Psoas muscle (tissue), 8 donors: ENCODE results near the gene NPLOC4. TPM values are rescaled to one million over a fixed set of nuclear protein-coding genes. Genes with fewer than 3 reads are reported as not detected.
"Not testable (repeated sequence)": the region's sequence is repeated elsewhere in the genome, so short reads cannot be mapped to it uniquely, and the experiment has no call there.

Source experiments
- ATAC-seq, 4 donors: fragments of 200-7000 bp; cut with Tn5 transposase; one replicate each; pipeline ENCODE4 v1.9.1; 2020; ENCODE audit warnings: moderate library complexity in 3 of 4, mild to moderate bottlenecking in 2 of 4
- DNase-seq, 2 donors: peaks; one replicate each; pipeline ENCODE4 v3.0.0-alpha.2; 2020
- H3K27ac ChIP-seq: fragments of 200-600 bp; one replicate; pipeline ENCODE4 v1.8.0; 2022
- H3K27me3 ChIP-seq, 3 donors: fragments of 200-600 bp in 1 of 3; one replicate each; pipeline versions ENCODE4 v1.6.1 to v1.8.0; 2013 to 2022; ENCODE audit warnings: low read length in 2 of 3, mild to moderate bottlenecking in 2 of 3, moderate library complexity in 1 of 3; ENCODE audit not compliant: insufficient read depth in 3 of 3
- H3K36me3 ChIP-seq, 2 donors: fragments of 200-600 bp in 1 of 2; one replicate each; pipeline versions ENCODE4 v1.6.1 to v1.8.0; 2013 to 2022; ENCODE audit warnings: low read depth in 1 of 2, mild to moderate bottlenecking in 1 of 2, moderate library complexity in 1 of 2; ENCODE audit not compliant: insufficient read depth in 1 of 2
- H3K4me1 ChIP-seq: fragments of 200-600 bp; one replicate; pipeline ENCODE4 v1.8.0; 2022
- H3K4me3 ChIP-seq: fragments of 200-600 bp; one replicate; pipeline ENCODE4 v1.8.0; 2022; ENCODE audit warnings: mild to moderate bottlenecking
- H3K9me3 ChIP-seq: fragments of 200-600 bp; one replicate; pipeline ENCODE4 v1.8.0; 2022
- WGBS, 3 donors: extraction: QIAGEN DNeasy Blood & Tissue Kit; methylation state at CpG; one replicate each; pipeline versions ENCODE4 v1.1.6 to v1.1.7; 2013; 5-methylcytosine and 5-hydroxymethylcytosine counted together
- intact Hi-C, 2 donors: fragments of 100-400 bp; cut with DNase I; formaldehyde crosslinking; loops; one replicate each; pipeline versions ENCODE4 v1.11.0 to v1.14.2; 2022
- polyA plus RNA-seq, 3 donors: library from polyadenylated mRNA; stranded (reverse); fragments of 200-250 nt; gene quantifications; one replicate each; pipeline ENCODE4 v1.2.3, GENCODE V29; 2013
- total RNA-seq, 4 donors: library from RNA; stranded (reverse); fragmentation: NEBNext Ultra II Directional in 2 of 4; extraction: Animal tissue kit (Norgen Biotek cat#: 25700) in 2 of 4; gene quantifications; one replicate each; pipeline versions ENCODE4 v1.2.1 to v1.2.4, GENCODE V29; 2021 to 2023
- TF ChIP-seq, protein P1 (sequence below): fragments of 200-600 bp; IDR thresholded peaks from one replicate; pipeline ENCODE4 v1.8.0; 2022; ENCODE audit warnings: antibody characterized with exemption
- donor health status: healthy with polysubstance abuse.
- donor health status: DM: no; HTN: no; CAD: no; lungs with moderate emphysema.
- donor health status: Bipolar disorder and iron deficiency.
- donor health status: healthy.
- donor health status: DM: yes; HTN: yes; CAD: no.
- donor health status: DM: no; HTN: no; CAD: no.
- donor health status: DM: no; HTN: no; CAD: no.
- donor health status: DM: yes; HTN: yes; CAD: no.

Gene NPLOC4
- total and polyA plus RNA-seq, 7 donors = 87.3 to 414 (median 204) TPM

DNA sequence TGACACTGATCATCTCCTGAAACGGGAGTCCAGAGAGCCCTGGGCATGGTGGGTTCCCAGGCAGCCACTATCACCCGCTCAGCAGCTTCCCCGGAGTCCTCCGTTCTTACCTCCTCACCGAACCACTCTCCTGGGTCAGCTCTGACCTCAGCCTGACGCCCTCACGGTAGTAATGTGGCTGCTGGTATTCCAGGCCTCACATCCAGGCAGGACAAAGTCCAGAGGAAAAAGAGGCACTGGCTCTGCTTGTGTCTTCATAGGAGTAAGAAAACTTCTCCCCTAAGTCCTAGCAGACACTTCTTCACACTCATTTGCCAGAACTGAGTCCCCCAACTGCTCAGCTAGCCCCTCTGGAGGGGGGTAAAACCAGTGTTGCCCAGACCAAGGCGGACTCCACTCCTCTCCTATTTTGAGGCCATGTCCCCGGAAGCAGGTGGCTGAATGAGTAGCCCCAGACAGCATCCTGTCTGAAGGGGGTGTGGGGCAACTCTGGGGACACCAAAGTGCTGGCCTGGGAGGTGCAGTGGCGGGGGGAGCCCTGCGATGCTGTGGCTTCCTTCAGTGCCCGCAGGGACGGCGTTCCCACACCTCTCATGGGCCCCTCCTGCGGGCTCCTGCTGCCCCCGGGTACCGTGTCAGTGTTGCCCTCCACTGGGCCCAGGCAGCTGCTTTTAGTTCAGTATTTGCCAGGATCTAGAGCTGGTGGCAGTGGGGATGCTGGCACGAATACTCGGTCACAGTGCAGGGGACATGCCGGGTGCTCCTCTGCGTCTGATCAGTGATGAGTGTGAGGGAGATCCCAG, 103.4 kb downstream of the NPLOC4 start:
- WGBS, 3 donors = 43 to 47% (median 43%) methylated on average over 21 of the region's 21 CpGs
- ATAC-seq (no peak), DNase-seq (no peak)
- Histone ChIP-seq H3K4me3 (no peak overlapping the region), H3K9me3 (no peaks in the 10 kb centered on the region), H3K27me3 (peaks cover 0 to 48% (median 11%) of the 10 kb centered on the region in 3 donors), H3K27ac (no peak overlapping the region), H3K4me1 (peaks cover 15% of the 10 kb centered on the region), H3K36me3 (no peaks in the 10 kb centered on the region)
- intact Hi-C loops = loop anchor here in 1 of 2 donors (10.0 kb wide), 1 partner anchor 389 kb away; no protein-coding TSS in a partner anchor
- TF ChIP-seq, protein P1, sequence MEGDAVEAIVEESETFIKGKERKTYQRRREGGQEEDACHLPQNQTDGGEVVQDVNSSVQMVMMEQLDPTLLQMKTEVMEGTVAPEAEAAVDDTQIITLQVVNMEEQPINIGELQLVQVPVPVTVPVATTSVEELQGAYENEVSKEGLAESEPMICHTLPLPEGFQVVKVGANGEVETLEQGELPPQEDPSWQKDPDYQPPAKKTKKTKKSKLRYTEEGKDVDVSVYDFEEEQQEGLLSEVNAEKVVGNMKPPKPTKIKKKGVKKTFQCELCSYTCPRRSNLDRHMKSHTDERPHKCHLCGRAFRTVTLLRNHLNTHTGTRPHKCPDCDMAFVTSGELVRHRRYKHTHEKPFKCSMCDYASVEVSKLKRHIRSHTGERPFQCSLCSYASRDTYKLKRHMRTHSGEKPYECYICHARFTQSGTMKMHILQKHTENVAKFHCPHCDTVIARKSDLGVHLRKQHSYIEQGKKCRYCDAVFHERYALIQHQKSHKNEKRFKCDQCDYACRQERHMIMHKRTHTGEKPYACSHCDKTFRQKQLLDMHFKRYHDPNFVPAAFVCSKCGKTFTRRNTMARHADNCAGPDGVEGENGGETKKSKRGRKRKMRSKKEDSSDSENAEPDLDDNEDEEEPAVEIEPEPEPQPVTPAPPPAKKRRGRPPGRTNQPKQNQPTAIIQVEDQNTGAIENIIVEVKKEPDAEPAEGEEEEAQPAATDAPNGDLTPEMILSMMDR = no peak

DNA sequence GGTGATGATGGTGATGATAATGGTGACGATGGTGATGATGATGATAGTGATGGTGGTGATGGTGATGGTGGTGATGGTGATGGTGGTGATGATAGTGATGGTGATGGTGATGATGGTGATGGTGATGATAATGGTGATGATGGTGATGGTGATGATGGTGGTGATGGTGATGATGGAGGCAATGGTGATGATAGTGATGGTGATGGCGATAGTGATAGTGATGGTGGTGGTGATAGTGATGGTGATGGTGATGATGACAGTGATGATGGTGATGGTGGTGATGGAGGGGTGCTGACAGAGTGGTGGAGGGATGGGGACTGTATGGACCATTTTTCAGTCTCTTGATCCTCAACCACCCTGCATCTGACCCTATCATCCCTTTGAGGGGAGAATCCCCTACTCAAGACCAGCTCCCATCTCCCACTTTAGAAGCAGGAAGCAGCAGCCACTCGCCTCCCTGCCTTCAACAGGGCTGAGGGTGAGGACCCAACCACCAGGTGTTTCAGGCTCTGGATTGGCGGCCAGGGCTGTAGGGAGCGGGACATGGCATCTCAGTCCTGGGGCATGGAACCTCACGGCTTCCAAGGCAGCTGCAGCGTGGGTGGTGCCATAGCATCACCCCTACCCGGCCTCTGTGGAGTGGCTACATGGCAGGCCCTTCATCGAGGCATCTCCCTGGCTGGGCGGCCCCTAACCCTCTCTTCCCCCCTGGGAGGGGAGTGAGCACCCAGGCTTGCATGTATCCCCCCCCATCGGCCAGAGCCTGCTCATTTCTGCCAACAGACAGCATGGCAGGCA, 104.2 kb downstream of the NPLOC4 start:
- H3K4me3 ChIP-seq = no peak overlapping the region
- ATAC-seq (no peak), DNase-seq (no peak)
- H3K27me3 ChIP-seq = peaks cover 0 to 55% (median 11%) of the 10 kb centered on the region in 3 donors
- peaks cover 12% of the 10 kb centered on the region for H3K4me1 ChIP-seq
- 82 to 90% (median 89%) methylated on average over 11 of the region's 11 CpGs for WGBS, 3 donors
- intact Hi-C loops = loop anchor here in 1 of 2 donors (10.0 kb wide), 1 partner anchor 388 kb away; no protein-coding TSS in a partner anchor
- H3K36me3 ChIP-seq = no peaks in the 10 kb centered on the region
- no peaks in the 10 kb centered on the region for H3K9me3 ChIP-seq
- TF ChIP-seq, protein P1 = no peak
- H3K27ac ChIP-seq = no peak overlapping the region

DNA sequence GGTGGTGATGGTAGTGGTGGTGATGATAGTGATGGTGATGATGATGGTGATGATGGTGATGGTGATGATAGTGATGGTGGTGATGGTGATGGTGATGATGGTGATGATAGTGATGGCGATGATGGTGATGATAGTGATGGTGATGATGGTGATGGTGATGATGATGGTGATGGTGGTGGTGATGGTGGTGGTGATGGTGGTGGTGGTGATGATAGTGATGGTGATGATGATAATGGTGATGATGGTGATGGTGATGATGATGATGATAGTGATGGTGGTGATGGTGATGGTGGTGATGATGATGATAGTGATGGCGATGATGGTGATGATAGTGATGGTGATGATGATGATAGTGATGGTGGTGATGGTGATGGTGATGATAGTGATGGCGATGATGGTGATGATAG, 104.9 kb downstream of the NPLOC4 start:
- intact Hi-C loops = loop anchor here in 1 of 2 donors (10.0 kb wide), 1 partner anchor 387 kb away; no protein-coding TSS in a partner anchor

DNA sequence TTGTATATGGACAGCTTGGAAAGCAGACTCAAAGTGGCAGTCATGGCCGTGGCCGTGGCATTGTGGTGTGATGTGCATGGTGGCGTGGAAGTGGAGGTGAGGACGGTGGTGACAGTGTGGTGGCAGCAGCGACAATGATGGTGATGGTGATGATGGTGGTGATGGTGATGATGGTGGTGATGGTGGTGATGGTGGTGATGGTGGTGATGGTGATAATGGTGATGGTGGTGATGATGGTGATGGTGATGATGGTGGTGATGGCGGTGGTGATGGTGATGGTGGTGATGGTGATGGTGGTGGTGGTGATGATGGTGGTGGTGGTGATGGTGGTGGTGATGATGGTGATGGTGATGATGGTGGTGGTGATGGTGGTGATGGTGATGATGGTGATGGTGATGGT, 105.9 kb downstream of the NPLOC4 start:
- H3K9me3 ChIP-seq, H3K27ac ChIP-seq, H3K4me3 ChIP-seq, DNase-seq, ATAC-seq, H3K36me3 ChIP-seq: not testable (repeated sequence)
- H3K4me1 ChIP-seq = peaks cover 11% of the 10 kb centered on the region
- 80 to 88% (median 83%) methylated on average over 6 of the region's 6 CpGs for WGBS, 3 donors
- peaks cover 0 to 43% (median 4%) of the 10 kb centered on the region in 3 donors for H3K27me3 ChIP-seq
- intact Hi-C loops = loop anchor here in 1 of 2 donors (10.0 kb wide), 1 partner anchor 386 kb away; no protein-coding TSS in a partner anchor

More for the DNA sequence above, 104.9 kb downstream of the NPLOC4 start:
- H3K4me1 ChIP-seq = peaks cover 13% of the 10 kb centered on the region
- not testable (repeated sequence) for H3K36me3 ChIP-seq, H3K27ac ChIP-seq, ATAC-seq, H3K4me3 ChIP-seq, DNase-seq, H3K9me3 ChIP-seq
- peaks cover 0 to 49% (median 11%) of the 10 kb centered on the region in 3 donors for H3K27me3 ChIP-seq
- WGBS, 3 donors = 98 to 100% (median 99%) methylated on average over 3 of the region's 3 CpGs

DNA sequence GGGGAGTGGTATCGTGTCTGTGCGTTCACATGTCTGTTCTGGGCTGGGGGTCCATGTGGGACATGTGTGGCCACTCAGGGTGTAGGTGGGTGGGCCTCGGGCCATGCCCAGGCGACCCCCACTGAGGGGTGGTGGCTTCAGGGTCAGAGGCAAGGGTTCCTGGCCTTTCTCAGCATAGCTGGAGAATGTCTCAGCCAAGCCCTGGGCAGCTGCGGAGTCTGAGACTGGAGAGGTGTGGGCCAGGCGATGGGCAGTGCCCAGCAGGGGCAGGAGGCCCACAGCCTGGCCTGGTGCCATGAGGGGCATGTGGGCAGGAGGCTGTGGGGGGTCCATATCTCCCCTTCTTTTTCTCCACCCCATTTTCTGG, 107.5 kb downstream of the NPLOC4 start:
- ATAC-seq = no peak

More for the DNA sequence above, 107.5 kb downstream of the NPLOC4 start:
- Histone ChIP-seq H3K4me1 (peaks cover 11% of the 10 kb centered on the region), H3K9me3 (no peaks in the 10 kb centered on the region), H3K4me3 (no peak overlapping the region), H3K27me3 (peaks cover 0 to 46% (median 3%) of the 10 kb centered on the region in 3 donors), H3K27ac (no peak overlapping the region), H3K36me3 (no peaks in the 10 kb centered on the region)
- DNase-seq = no peak
- intact Hi-C loops = no loop called here
- 82 to 91% (median 83%) methylated on average over 6 of the region's 6 CpGs for WGBS, 3 donors
- TF ChIP-seq, protein P1 = no peak
